Fibroblast of mammary gland (primary cell): ENCODE results near the gene ADAM15.

Source experiments
- DNase-seq: peaks from one replicate; pipeline ENCODE4 v3.0.0-alpha.2; 2010; ENCODE audit warnings: low read depth
- H3K4me3 ChIP-seq: 2 replicates; pipeline ENCODE4 v1.5.1; 2011; ENCODE audit warnings: low read depth, mild to moderate bottlenecking, low read length, moderate library complexity; ENCODE audit not compliant: control insufficient read depth
- CTCF ChIP-seq: conservative IDR thresholded peaks from 2 replicates; pipeline ENCODE4 v1.5.1; 2011; ENCODE audit warnings: low read depth, low read length, inconsistent platforms; ENCODE audit not compliant: control insufficient read depth, insufficient read depth

Gene ADAM15

GRCh38 chr1:155009742-155010141 is 41.4 kb upstream of the ADAM15 start:
- TF ChIP-seq CTCF: no peak
- no peak overlapping the region for H3K4me3 ChIP-seq
- no peak for DNase-seq

GRCh38 chr1:155010211-155010918 is 40.8 kb upstream of the ADAM15 start:
- no peak for DNase-seq
- no peak for TF ChIP-seq CTCF
- H3K4me3 ChIP-seq: no peak overlapping the region

GRCh38 chr1:155011004-155011416 is 40.1 kb upstream of the ADAM15 start:
- DNase-seq: no peak
- no peak for TF ChIP-seq CTCF
- H3K4me3 ChIP-seq: no peak overlapping the region

- no peak for TF ChIP-seq CTCF
- no peak overlapping the region for H3K4me3 ChIP-seq
- DNase-seq: no peak
Observed at GRCh38 chr1:155011437-155012025, 39.6 kb upstream of the ADAM15 start.

- no peak for TF ChIP-seq CTCF
- H3K4me3 ChIP-seq: no peak overlapping the region
- DNase-seq: peak; percentile 77
Observed at GRCh38 chr1:155012026-155012546, 39.0 kb upstream of the ADAM15 start.

GRCh38 chr1:155012776-155013602 is 38.1 kb upstream of the ADAM15 start:
- DNase-seq: no peak
- no peak for TF ChIP-seq CTCF
- H3K4me3 ChIP-seq: no peak overlapping the region
